ENCODE measurements around the gene KLHL30.

KLHL30 gene

GRCh38 chr2:238130111-238130695, 8.3 kb upstream of the KLHL30 start:
- no peak for DNase-seq (ENCODE audit: low read depth in 4 of 4, low spot score in 1 of 4)

DNA sequence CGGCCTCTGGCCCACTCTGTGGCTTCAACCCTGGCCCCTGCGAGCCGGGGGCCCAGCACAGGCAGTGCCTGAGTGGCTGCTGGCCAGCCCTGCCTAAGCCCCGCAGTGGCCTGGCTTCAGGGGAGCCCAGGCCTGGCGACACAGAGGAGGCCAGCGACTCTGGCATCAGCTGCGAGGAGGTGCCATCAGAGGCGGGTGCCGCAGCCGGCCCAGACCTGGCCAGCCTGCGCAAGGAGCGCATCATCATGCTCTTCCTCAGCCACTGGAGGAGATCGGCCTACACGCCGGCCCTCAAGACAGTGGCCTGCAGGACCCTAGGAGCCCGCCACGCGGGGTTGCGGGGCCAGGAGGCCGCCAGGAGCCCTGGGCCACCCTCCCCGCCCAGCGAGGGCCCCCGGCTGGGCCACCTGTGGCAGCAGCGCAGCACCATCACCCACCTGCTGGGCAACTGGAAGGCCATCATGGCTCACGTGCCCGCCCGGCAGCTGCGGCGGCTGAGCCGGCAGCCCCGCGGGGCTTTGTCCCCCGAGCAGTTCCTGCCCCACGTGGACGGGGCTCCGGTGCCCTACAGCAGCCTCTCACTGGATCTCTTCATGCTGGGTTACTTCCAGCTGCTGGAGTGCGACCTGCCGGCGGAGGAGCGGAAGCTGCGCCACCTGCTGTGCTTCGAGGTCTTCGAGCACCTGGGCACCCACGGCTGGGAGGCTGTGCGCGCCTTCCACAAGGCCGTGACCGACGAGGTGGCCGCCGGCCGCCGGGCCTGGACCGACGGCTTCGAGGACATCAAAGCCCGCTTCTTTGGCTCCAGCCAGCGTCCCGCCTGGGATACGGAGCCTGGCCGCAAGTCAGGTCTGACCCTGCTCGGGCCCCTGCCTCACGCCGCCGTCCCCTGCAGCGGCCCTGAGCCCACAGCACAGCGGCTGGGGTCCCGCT, 7.5 kb upstream of the KLHL30 start:
- no peak for DNase-seq (ENCODE audit: low read depth in 4 of 4, low spot score in 1 of 4)

GRCh38 chr2:238131761-238132462, 6.6 kb upstream of the KLHL30 start:
- no peak for DNase-seq (ENCODE audit: low read depth in 4 of 4, low spot score in 1 of 4)

GRCh38 chr2:238132463-238133450, 5.7 kb upstream of the KLHL30 start:
- no peak for DNase-seq (ENCODE audit: low read depth in 4 of 4, low spot score in 1 of 4)

GRCh38 chr2:238133499-238134392, 4.7 kb upstream of the KLHL30 start:
- DNase-seq (ENCODE audit: low read depth in 4 of 4, low spot score in 1 of 4), result no peak

DNA sequence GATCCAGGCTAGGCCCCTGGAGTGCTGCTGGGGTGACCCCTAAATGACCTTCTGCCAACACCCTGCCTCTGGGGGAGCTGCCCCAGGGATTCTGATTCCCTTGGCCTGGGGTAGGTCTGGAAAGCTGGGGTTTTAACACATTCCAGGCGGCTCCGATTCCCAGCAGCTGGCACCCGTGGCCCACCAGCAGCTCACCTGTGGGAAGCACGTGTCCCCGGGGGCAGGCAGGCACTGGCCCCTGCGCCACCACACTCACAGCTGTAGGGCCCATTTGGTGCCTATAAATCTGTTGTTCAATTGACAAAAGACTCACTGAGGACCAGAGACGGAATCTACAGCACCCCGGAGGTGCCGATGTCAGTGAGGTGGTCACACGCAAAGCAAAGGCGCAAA, 4.1 kb upstream of the KLHL30 start:
- DNase-seq (ENCODE audit: low read depth in 4 of 4, low spot score in 1 of 4), result no peak

- DNase-seq (ENCODE audit: low read depth in 4 of 4, low spot score in 1 of 4), result no peak
Observed at GRCh38 chr2:238135601-238136150, 2.8 kb upstream of the KLHL30 start.

DNA sequence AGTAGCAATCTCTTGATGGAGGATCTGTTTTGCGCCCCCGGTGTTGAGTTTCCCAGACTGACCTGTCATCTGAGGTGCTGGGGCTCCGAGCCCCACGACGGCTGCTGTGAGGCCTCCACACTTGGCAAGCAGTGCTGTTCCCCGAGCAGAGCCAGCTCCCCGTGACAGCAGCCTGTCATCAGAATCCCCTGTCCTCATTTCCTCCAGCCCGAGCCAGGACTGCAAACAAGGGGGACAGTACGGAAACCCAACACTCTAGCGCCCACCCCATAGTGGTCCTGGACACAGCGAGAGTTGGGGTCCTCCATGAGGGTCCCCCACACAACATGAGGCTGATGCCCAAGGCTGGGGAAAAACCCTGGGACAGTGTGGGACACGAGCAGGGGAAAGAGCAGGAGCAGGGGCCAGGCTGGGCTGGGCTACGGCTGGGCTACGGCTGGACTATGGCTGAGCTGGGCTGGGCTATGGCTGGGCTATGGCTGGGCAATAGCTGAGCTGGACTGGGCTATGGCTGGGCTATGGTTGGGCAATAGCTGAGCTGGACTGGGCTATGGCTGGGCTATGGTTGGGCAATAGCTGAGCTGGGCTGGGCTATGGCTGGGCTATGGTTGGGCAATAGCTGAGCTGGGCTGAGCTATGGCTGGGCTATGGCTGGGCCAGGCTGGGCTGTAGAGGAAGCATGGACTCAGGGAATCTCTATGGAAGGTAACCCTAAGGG, 1.5 kb upstream of the KLHL30 start:
- no peak for DNase-seq (ENCODE audit: low read depth in 4 of 4, low spot score in 1 of 4)

DNA sequence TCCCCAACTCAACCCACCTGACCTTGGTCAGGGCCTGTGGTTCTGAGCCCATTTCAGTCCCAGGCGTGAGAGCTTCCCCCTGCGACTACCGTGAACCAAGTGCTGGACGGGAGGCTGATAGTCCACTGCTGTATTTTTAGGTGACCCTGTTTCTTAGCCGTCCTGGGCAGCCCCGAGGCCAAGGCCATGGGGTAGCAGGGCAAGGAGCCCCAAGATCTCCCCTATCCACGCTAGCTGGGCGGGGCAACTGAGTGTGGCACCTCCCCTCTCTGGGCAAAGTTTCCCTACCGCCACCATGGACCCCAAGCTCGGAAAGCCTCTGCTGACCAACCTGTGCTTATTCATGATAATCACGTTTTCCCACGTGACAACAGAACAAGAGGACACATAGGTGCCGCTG, 583 bp upstream of the KLHL30 start:
- DNase-seq (ENCODE audit: low read depth in 4 of 4, low spot score in 1 of 4), result no peak

DNA sequence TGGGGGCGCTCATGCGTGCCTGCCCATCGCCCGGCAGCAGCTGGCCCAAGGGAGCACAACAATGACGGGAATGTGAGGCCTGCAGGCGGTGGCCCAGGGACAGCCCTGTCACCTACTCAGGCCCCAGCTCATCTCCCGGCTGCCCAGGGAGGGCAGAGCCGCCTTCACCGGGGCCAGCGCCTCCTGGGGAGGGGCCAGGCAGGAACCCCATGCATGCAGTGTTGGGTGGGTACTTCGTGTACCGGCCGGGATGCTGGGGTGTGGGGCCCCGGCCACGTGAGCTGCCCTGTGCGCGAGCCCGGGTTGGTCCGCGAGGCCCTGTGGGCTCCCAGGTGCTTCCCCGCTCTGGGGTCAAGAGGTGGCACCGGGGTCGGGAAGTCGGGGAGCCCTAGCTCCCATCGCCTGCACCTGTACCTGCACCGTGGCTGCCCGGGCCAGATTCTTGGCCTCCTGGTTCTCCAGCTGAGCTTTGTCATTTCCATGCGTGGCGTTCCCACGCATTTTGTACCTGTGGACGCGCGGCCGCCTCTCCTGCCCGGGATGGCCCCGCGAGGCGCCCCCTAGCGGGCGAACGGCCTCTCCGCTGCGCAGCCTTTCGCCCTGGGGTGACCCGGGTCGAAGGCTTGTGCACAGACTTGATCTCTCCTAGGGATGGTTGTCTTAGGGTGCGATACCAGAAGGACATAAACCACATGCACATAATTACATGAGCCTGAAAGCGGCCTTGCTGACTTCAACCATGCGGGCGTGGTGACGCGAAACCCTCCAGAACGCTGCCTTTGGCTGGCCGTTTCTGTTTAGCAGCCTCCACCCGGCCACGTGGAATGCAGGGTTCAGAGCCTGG, 950 bp downstream of the KLHL30 start:
- DNase-seq (ENCODE audit: low read depth in 4 of 4, low spot score in 1 of 4), result no peak

- DNase-seq (ENCODE audit: low read depth in 4 of 4, low spot score in 1 of 4), result no peak
Observed at GRCh38 chr2:238140040-238140439, 1.6 kb downstream of the KLHL30 start.

DNA sequence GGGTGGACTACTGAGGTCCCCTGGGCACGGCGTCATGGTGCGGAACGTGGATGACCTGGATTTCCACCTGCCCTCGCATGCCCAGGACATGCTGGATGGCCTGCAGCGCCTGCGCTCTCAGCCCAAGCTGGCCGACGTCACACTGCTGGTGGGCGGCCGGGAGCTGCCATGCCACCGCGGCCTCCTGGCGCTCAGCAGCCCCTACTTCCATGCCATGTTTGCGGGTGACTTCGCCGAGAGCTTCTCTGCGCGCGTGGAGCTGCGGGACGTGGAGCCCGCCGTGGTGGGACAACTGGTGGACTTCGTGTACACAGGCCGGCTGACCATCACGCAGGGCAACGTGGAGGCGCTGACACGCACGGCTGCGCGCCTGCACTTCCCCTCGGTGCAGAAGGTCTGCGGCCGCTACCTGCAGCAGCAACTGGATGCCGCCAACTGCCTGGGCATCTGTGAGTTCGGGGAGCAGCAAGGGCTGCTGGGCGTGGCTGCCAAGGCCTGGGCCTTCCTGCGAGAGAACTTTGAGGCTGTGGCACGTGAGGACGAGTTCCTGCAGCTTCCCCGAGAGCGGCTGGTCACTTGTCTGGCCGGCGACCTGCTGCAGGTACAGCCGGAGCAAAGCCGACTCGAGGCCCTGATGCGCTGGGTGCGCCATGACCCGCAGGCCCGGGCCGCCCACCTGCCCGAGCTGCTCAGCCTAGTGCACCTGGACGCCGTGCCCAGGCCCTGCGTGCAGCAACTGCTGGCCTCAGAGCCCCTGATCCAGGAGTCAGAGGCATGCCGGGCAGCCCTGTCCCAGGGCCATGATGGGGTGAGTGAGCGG, 2.5 kb downstream of the KLHL30 start:
- DNase-seq (ENCODE audit: low read depth in 4 of 4, low spot score in 1 of 4), result no peak

DNA sequence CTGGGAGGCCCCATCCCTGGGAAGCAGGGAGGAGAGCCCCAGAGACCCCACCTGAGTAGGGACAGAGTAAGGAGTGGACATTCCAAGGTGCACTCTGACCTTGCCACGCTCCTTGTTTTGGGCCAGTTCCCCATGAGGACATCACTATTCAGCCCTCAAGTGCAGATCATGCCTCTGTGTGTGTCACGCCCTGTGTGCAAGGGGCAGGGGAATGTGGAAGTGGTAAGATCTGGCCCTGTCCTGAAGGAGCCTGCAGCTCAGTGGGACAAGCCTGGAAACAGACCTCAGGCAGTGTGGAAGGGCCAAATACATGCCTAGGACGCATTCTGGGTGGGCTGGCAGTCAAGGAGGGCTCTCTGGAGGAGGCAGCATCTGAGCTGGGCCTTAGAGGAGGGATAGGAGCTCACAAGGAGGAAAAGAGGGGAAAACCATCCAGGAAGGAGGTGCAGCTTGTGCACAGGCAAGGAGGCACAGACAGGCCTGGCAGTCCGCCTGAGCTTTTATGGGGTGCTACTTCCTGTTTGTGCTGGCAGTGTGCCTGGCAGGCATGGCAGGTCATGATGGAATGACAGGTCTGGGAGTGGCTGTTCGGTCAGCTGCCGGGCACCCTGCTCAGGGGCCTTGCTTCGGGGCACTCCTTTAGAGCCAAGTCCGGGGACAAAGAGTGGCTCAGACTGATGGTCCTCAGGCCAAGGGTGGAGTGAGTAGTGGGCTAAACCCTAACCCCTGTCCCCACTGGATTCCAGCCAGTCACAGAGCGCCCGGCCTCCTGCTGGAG, 3.3 kb downstream of the KLHL30 start:
- no peak for DNase-seq (ENCODE audit: low read depth in 4 of 4, low spot score in 1 of 4)

DNA sequence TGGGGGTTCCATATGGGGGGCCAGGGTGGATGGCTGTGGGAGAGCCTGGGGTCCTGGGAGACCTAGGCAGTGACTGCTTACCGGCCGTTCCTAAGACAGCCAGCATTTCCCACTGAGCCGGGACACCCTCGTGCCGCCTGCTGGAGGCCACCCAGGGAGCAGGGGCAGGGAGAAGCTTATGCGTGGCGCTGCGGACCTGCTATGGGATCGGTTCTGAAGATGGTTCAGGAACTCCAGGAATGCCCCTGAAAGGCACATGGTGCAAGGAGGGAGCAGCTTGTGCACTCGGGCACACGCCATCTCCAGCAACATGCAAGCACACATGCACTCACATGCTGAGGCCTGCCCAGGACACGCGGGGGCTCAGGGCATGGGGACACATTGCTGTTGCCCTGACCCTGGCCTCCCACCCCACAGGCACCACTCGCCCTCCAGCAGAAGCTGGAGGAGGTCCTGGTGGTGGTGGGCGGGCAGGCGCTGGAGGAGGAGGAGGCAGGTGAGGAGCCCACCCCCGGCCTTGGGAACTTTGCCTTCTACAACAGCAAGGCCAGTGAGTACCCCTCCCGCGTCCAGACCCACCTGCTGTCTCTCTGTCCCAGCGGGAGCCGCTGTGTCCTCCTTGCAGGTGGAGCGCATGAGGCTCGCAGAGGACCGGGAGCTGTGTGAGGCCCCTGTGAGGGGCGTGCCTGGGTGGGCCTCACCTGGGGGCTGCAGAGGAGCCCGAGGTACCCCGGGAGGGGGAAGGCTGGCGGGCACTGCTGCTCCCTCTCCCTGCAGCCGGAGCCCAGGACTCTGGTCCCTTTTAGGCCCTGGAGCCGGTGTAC, 4.1 kb downstream of the KLHL30 start:
- no peak for DNase-seq (ENCODE audit: low read depth in 4 of 4, low spot score in 1 of 4)

DNA sequence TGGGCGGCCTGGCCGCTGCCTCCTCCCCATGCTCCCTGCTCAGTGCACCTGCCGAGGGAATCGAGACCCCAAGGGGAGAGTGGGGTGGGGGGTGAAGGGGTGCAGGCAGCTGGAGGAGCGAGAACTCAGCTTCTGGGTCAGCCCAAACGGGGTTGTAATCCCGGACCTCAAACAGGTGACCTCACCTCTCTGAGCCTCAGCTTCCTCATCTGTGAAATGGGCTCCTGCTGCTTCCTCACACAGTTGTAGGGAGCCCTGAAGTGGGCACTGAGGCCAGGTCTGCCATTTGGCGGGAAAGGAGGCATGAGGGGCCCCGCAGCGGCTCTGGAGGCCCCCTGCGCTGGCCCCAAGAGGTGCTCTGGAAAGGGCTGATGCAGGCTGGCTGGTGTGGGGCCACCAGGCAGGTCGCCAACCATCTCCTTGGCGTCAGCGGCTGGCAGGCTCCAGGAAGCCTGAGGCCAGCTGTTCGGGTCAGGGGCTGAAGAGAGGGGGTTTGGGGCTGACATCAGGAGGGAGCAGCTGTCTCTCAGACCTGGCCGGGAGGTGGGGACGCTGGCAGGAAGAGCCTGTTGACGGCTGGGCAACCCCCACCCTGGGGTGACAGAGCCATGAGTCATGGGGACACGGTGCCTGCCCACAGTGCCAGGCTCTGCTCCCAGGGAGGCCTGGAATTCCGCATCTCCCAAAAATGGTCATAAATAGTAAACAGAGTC, 4.9 kb downstream of the KLHL30 start:
- DNase-seq (ENCODE audit: low read depth in 4 of 4, low spot score in 1 of 4), result no peak

All from stimulated activated CD4-positive, alpha-beta T cell treated with anti-CD3 and anti-CD28 coated beads, Interleukin-1b, Interleukin-23, amount 100 ng/mL, for 24 hours (primary cell).